ENCODE data around the gene LAX1.
"Not testable (repeated sequence)": the region's sequence is repeated elsewhere in the genome, so short reads cannot be mapped to it uniquely, and the experiment has no call there.

LAX1 gene

GRCh38 chr1:203769505-203770343 is 4.7 kb downstream of the LAX1 start:
- DNase-seq (ENCODE audit: low read depth), result peak; percentile 90

GRCh38 chr1:203771901-203772301 is 6.9 kb downstream of the LAX1 start:
- DNase-seq (ENCODE audit: low read depth), result peak; percentile 59

GRCh38 chr1:203772836-203773235 is 7.9 kb downstream of the LAX1 start:
- DNase-seq (ENCODE audit: low read depth), result no peak

- no peak for DNase-seq (ENCODE audit: low read depth)
Observed at GRCh38 chr1:203776636-203777035, 11.7 kb downstream of the LAX1 start.

GRCh38 chr1:203777596-203777995 is 12.6 kb downstream of the LAX1 start:
- DNase-seq (ENCODE audit: low read depth), result peak; percentile 65

- DNase-seq (ENCODE audit: low read depth), result no peak
Observed at GRCh38 chr1:203778146-203778545, 13.2 kb downstream of the LAX1 start.

GRCh38 chr1:203778789-203779188 is 13.8 kb downstream of the LAX1 start:
- no peak for DNase-seq (ENCODE audit: low read depth)

GRCh38 chr1:203781962-203782361 is 17.0 kb downstream of the LAX1 start:
- DNase-seq (ENCODE audit: low read depth), result no peak

- no peak for DNase-seq (ENCODE audit: low read depth)
Observed at GRCh38 chr1:203789966-203790365, 25.0 kb downstream of the LAX1 start.

- DNase-seq (ENCODE audit: low read depth), result no peak
Observed at GRCh38 chr1:203791498-203791897, 26.5 kb downstream of the LAX1 start.

- DNase-seq (ENCODE audit: low read depth), result no peak
Observed at GRCh38 chr1:203792486-203792885, 27.5 kb downstream of the LAX1 start.

- not testable (repeated sequence) for DNase-seq (ENCODE audit: low read depth)
Observed at GRCh38 chr1:203793561-203793960, 28.6 kb downstream of the LAX1 start.

- DNase-seq (ENCODE audit: low read depth), result no peak
Observed at GRCh38 chr1:203794764-203795440, 29.9 kb downstream of the LAX1 start.

GRCh38 chr1:203795441-203796235 is 30.7 kb downstream of the LAX1 start, which contains the start of the genes ZBED6 and ZC3H11A:
Gene ZBED6, plus strand, starts transcription at chr1:203795623. Its CDS starts 1,900 bp downstream, at chr1:203797523.
Gene ZC3H11A, plus strand, starts transcription at chr1:203795623. Its CDS starts 21,448 bp downstream, at chr1:203817071.
- DNase-seq (ENCODE audit: low read depth), result peak; percentile 99

GRCh38 chr1:203796236-203796605 is 31.2 kb downstream of the LAX1 start:
- peak; percentile 41 for DNase-seq (ENCODE audit: low read depth)

- no peak for DNase-seq (ENCODE audit: low read depth)
Observed at GRCh38 chr1:203797216-203797615, 32.2 kb downstream of the LAX1 start.

- DNase-seq (ENCODE audit: low read depth), result no peak
Observed at GRCh38 chr1:203797948-203798655, 33.1 kb downstream of the LAX1 start.

GRCh38 chr1:203799157-203799556 is 34.2 kb downstream of the LAX1 start:
- DNase-seq (ENCODE audit: low read depth), result no peak

- no peak for DNase-seq (ENCODE audit: low read depth)
Observed at GRCh38 chr1:203799971-203800370, 35.0 kb downstream of the LAX1 start.

- DNase-seq (ENCODE audit: low read depth), result no peak
Observed at GRCh38 chr1:203805689-203806088, 40.7 kb downstream of the LAX1 start.

GRCh38 chr1:203807196-203807595 is 42.2 kb downstream of the LAX1 start:
- peak; percentile 80 for DNase-seq (ENCODE audit: low read depth)

All from amniotic epithelial cell (primary cell).